NCI-H2196 (cell line): Measurements from ENCODE around the gene ARRDC3.
"Not testable (repeated sequence)": the region's sequence is repeated elsewhere in the genome, so short reads cannot be mapped to it uniquely, and the experiment has no call there.

ENCODE experiments used
- DNase-seq: peaks from one replicate; lab custom pipeline; 2025; ENCODE audit not compliant: unreplicated experiment; lab: John Stamatoyannopoulos, UW

Gene ARRDC3

DNA sequence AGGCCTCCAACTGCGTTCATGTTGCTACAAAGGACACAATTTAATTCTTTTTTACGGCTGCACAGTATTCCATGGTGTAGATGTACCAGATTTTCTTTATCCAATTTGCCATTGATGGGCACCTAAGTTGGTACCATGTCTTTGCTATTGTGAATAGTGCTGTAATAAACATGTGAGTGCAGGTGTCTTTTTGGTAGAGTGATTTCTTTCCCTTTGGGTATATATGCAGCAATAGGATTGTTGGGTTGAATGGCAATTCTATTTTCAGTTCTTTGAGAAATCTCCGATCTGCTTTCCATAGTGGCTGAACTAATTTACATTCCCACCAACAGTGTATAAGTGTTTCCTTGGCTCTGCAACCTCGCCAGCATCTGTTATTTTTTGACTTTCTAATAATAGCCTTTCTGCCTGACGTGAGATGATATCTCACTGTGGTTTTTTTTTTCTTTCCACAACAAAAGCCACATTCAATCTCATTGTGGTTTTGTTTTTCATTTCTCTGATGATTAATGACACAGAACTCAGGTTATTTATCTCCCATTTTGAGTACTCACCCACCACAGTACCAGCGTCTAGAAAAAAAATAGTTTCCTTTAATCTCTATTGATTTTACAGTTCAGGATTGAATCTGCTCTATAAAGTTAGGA, 21.9 kb downstream of the ARRDC3 start:
- DNase-seq = no peak

DNA sequence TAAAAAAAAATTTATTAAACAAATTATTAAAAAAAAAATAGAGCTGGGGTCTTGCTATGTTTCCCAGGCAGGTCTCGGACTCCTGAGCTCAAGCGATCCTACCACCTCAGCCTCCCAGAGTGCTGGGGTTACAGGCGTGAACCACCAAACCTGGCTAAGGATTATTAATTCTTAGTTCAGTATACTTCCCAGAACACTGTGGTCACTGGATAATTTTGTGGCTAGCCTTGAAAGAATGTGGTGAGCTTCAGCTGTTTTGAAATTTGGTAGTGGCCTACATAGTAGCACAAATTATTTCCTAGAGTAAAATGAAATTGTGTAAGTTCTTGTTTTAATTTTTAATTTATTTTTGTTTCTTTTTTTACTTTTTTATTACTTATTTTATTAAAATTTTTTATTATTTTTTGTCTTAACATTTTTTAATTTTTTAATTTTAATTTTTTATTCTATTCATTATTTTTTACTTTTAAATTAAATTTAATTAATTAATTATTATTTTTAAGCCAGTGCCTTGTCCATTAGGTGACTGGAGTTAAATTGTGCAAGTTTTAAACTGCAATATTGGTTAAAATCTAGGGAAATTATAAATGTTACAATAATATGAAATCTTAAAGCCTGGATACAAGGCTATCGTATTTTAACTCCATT, 23.0 kb downstream of the ARRDC3 start:
- DNase-seq = no peak

DNA sequence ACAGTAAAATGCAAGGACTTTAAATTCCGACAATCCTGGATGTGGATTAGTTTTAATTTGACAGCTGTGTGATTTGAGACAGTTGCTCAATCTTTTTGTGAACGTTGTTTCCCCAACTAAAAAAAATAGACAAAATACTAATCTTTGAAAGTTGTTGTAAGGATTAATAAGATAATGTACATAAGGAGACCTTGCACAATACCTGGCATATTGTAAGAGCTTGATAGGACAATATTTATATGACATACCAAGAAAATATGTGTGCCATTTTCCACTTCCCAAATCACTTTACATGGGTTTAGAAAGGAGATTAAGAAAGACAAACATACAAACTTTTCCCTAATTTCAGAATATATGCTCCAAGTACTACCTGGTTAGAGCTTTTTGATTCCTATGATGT, 25.3 kb downstream of the ARRDC3 start:
- DNase-seq = no peak

DNA sequence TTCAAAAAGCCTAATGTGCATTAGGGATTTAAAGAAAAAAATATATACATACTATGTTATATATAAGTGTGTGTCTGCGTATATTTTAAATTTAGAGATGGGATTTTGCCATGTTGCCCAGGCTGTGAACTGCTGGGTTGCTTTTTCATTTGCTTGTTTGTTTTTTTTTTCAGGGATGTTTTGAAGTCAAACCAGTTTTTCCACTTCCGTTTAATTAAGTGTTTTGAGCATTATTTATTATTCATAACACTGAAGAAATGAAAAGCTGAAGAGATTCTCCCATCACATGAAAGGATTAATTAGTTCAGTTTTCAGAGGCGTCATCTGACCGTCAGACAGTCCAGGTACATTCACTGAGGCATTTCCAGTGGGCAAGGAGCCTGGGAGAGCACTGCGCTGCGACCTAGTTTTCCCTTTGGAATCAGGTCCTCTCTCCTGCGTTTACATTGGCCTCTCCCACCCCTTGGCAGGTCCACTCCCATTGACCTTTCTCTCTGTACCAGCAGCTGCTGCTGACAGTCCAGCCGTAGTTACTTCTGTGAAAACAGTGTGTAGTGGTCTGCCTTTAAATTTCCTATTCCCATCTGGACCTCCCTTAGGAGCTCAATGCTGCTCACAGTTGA, 26.0 kb downstream of the ARRDC3 start:
- DNase-seq = peak; percentile 3

DNA sequence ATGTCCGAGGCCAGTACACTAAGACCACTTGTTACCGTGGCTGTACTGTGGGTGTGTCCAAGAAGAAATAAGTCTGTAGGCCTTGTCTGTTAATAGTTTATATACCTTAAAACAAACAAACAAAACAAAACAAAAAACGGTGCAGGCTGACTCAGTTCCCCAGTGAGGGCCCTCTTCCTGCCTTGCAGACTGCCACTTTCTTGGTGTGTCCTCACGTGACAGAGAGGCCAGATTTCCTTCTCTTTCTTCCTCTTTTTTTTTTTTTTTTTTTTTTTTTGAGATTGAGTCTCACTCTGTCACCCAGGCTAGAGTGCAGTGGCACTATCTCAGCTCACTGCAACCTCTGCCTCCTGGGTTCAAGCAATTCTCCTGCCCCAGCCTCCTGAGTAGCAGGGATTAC, 28.2 kb downstream of the ARRDC3 start:
- not testable (repeated sequence) for DNase-seq

DNA sequence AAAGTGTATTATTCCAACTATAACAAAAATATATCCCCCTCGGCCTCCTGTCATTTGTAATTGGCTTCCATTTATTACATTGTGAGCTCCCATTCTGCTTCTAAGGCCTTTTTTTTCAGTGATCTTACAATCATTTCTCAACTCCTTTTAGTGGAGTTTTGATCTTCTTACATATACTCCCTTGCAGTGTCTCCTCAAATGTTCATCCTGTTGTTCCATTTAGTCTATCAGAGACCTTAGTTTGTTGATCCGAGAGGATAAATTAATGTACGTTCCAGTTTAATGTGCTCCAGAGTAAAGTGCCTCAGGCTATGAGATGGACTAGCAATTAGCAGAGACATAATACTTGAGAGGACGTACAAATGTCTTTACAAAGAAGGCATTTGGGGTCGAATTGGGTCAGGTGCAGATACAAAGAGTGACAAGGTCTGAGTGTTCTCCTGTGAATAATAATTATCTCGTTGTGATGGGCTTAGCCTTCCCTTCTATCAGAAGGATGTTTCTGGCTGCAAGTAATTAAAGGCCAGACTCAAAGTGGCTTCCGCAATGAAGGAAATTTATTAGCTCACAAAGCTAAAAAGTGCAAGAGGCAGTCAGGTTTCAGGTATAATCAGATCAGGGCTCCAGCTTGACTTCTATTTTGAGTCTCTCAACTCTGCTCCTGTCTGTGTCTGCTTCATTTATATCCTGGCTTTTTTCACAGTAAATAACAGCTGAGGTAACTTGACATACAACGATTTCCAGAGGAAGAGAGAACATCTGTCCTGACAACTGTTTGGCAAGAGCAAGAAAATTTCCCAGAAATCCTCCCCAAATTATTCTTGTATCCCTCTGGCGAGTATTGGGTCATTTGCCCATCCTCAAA, 30.1 kb downstream of the ARRDC3 start:
- DNase-seq = no peak

DNA sequence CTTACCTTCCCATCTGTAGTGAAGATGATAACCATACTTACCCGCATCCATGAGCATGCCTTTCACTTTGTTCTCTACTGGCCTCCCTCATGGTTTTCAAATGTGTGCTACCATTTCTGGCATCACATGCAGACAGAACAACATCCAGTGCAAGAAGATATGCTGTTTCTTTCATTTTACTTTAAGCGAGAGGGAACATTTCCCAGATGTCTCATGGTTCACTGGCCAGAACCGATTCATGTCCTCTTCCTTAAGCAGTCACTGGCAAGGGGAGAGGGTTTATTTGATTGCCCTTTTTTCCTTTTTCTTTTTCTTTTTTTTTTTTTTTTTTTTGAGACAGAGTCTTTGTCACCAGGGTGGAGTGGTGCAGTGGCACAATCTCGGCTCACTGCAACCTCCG, 37.7 kb downstream of the ARRDC3 start:
- DNase-seq = no peak

DNA sequence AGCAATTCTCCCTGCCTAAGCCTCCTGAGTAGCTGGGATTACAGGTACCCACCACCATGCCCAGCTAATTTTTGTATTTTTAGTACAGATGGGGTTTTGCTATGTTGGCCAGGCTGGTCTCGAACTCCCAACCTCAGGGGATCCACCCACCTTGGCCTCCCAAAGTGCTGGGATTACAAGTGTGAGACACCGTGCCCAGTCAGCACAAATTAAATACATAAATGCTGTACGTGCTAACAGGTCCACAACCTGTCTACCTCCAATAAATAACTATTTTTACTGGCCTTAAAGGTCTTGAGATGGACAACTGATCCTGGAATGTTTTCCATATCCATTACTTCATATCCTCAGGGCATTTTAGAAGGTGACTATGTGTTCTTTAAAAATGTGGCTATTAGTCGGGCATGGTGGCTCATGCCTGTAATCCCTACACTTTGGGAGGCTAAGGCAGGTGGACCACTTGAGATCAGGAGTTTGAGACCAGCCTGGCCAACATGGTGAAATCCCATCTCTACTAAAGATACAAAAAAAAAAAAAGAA, 38.4 kb downstream of the ARRDC3 start:
- DNase-seq = not testable (repeated sequence)

DNA sequence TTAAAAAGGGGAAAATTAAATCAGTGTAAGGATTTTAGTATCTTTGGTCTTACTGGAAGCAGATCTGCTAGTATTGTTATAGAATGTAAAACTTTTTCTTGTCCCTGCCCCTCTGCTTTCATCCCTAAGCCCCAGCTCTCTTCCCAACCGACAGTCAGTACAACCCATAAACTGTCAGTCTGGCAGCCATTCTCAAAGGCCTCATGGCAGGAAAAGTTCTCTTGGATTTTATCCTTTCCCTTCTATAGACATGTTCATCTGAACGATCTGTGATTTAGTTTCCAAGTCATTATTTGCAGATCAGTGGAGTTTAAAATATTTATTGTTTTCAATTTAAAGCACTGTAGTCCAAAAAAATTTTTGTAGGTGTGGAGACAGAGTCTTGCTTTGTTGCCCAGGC, 39.2 kb downstream of the ARRDC3 start:
- DNase-seq = no peak

DNA sequence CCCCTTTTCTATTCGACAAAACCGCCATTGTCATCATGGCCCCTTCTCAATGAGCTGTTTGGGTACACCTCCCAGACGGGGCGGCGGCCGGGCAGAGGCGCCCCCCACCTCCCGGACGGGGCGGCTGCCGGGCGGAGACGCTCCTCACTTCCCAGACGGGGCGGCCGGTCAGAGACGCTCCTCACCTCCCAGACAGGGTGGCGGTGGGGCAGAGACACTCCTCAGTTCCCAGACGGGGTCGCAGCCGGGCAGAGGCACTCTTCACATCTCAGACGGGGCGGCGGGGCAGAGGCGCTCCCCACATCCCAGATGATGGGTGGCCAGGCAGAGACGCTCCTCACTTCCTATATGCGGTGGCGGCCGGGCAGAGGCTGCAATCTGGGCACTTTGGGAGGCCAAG, 40.2 kb downstream of the ARRDC3 start:
- not testable (repeated sequence) for DNase-seq

DNA sequence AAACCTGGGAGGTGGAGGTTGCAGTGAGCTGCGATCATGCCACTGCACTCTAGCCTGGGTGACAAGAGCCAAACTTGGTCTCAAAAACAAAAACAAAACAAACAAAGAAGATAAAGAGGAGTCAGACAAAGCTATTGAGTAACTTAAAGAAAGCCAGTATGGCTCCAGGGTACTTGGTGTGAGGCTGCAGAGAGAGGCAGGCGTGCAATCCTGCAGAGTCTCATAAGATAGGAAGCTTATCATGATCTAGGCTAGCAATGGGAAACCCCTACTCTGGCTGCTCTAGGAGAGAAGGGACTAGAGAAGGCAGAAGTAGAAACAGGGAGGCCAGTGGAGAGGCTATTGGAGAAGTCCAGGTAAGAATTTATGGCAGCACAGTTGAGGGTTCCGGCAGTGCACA, 42.0 kb downstream of the ARRDC3 start:
- DNase-seq = no peak

DNA sequence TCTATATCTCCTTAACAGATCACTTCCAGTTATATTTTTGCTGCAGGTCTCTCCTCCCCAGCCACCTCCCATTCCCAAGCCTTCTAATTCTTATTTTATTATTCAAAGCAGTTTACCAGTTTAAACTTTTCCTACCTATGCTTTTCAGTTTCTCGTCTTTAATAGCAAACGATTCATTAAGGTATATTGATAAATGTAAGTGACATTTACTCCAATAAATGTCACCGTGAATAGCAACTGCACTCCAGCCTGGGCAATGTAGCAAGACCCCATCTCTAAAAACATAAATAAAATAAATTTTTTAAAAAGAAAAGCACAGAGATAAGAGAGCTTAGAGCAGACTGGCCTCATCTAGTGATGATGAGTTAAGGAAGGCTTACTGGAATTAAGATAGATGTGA, 42.6 kb downstream of the ARRDC3 start:
- DNase-seq = no peak

DNA sequence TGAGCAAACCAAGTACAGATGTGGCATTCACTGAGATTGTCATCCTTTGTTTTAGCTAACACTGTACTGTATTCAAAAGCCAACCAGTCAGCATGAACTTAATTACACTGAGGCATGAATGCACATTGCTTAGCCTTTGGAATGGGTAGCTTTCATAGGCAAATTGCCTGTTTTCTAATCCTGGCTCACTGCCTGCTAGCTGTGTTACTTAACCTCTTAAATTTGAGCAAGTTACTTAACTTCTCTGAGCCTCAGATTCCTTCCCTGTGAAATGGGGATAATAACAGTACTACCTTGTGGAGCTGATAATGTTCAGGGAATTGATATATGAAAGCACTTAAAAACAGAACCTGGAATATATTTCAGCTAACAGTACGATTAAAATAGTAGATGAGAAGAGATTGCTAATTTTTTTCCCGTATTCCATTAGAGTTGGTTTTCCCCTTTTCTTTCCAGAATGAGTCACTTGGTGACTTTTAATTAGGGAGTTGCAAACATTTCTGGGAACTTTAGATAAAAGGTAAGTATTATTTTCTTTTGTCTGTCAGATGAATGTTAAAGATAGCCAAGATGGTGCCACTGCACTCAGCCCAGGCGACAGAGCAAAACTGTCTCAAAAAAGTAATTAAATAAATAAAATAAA, 43.9 kb downstream of the ARRDC3 start:
- DNase-seq = no peak

DNA sequence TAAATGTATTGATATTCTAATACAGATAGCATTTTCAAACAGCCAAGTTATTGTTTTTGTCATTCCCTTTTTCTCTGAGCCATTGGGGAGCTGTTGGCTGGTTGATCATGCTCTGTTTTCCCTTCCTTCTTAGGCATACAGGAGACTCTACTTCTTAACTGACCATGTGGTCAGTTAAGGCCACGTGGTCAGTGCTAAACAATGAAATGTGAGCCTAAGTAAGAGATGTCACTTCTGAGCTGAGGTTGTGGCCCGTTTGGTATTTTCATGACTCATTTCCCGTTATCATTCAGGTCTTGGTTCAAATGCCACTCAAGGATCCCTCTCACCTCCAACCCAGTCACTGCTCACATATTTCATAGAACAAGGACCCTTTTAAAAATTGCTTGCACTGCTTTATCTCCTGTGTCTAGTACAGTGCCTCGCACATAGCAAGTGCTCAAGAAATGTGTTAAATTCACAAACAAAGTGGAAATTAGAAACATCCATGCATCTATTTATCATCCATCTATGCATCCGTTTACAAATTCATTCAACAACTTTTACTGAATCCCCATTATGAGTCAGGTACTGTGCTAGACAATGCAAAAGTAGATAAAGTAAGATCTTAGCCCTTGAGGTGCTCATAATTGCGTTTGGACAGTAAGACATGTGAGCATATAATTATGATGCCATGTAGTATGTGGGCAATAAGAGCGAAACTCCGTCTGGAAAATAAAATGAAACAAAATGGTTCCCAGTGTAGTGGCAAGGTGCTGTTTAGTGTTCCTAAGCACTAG, 50.7 kb downstream of the ARRDC3 start:
- peak; percentile 18 for DNase-seq

DNA sequence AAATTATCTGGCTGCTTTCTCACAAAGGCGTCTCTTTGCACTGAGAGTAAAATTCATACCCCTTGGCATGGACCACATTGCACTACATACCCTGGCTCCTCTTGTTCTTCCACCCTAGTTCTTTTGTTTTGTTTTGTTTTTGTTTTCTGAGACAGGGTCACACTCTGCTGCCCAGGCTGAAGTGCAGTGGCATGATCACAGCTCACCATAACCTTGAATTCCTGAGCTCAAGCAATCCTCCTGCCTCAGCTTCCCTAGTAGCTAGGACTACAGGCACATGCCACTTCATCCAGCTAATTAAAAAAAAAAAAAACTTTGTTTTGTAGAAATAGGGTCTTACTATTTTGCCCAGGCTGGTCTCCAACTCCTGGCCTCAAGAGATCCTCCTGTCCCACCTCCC, 51.4 kb downstream of the ARRDC3 start:
- no peak for DNase-seq

DNA sequence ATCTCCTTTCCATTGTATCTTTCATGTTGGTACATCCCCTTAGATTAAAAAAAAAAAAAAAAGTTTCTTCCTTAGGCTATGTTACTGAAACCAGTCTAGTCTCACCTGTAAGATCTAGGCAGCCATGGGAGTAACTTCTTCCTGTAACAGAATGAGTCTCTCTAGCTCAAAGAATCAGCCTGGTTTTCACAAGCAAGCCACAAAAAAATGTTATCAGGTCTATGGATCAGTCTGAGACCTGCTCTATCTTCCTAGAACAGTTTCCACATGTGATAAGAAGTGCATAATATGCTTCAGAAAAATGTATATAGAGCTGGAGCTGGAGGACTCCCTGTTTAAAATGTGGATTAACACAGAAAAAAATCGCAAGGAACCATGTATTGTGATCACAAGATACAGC, 53.8 kb downstream of the ARRDC3 start:
- DNase-seq = no peak

DNA sequence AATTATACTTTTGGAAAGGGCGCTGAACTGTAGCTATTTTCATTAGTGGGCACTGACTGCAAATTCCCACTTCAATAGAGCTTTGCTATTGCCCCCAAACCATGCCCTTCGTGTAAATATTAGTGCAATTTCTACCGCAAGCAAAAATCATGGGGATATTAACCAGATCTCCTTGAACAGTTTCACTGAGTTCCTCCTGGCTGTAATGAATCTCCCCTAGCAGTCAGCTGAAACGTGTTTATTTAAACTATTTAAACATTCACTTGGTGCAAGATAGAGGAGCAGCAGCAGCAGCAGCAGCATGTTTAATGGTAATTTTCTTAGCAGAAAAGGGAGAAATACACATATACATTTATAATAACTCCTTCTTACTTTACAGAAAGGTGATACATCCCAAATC, 54.4 kb downstream of the ARRDC3 start:
- no peak for DNase-seq

DNA sequence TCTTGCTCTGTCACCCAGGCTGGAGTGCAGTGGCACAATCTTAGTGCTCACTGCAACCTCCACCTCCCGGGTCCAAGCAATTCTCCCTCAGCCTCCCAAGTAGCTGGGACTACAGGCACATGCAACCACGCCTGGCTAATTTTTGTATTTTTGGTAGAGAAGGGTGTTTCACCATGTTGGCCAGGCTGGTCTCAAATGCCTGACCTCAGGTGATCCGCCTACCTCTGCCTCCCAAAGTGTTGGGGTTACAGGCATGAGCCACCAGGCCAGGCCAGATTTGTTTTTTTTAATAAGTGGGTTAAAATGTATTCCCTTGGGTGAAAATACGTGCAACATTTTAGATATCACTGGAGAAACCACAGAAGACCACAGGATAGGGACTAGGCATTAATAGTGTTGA, 60.1 kb downstream of the ARRDC3 start:
- DNase-seq = not testable (repeated sequence)

DNA sequence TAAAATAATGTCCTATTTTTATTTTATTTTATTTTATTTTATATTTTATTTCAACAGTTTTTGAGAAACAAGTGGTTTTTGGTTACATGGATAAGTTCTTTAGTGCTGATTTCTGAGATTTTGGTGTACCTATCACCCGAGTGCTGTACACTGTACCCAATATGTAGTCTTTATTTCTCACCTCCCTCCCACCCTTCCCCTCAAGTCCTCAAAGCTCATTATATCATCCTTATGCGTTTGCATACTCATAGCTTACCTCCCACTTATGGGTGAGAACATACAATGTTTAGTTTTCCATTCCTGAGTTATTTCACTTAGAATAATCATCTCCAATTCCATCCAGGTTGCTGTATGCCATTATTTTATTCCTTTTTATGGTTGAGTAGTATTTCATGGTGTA, 63.5 kb downstream of the ARRDC3 start:
- no peak for DNase-seq

DNA sequence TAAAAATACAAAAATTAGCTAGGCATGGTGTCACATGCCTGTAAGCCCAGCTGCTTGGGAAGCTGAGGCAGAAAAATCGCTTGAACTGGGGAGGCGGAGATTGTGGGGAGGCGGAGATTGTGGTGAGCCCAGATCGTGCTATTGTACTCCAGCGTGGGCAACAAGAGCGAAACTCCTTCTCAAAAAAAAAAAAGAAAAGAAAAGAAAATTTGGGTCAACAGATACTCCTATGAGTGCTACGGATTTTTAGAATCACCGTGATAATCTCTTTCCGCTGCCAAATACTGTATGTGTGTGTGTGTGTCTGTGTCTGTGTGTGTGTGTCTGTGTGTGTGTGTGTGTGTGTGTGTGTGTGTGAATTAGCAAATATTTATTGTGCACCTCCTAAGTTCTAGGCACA, 64.4 kb downstream of the ARRDC3 start:
- DNase-seq = no peak
